Measurements from ENCODE around the gene LEKR1. TPM values are rescaled to one million over a fixed set of nuclear protein-coding genes. Genes with fewer than 3 reads are reported as not detected.

The LEKR1 gene
- total and polyA plus RNA-seq, 2 donors (not counting 1 experiment from before 2014, with no cell fraction given): 0.94 to 4.7 TPM

- Mint-ChIP-seq H3K27me3 (no peaks in the 10 kb centered on the region), H3K4me3 (no peak overlapping the region), H3K27ac (no peak overlapping the region), H3K9me3 (ENCODE audit: insufficient read depth) (no peaks in the 10 kb centered on the region), H3K4me1 (no peaks in the 10 kb centered on the region)
- no peak overlapping the region for H2AFZ ChIP-seq (ENCODE audit: insufficient read depth, low read depth, low read length, poor library complexity, severe bottlenecking)
- H3K79me2 ChIP-seq (ENCODE audit: control insufficient read depth, insufficient read depth, low read length): no peaks in the 10 kb centered on the region
- H3K27ac ChIP-seq (ENCODE audit: low read length in 2 of 2): no peak overlapping the region
- H3K4me3 ChIP-seq (ENCODE audit: control extremely low read depth in 1 of 5, extremely low read depth in 1 of 5, insufficient read depth in 1 of 5, low read depth in 2 of 5, low read length in 4 of 5): no peak overlapping the region
- ChIA-PET POLR2A (no interaction called here), CTCF (no interaction called here)
- no peak for DNase-seq
- H3K9me3 ChIP-seq (ENCODE audit: control extremely low read depth in 1 of 3, control insufficient read depth in 2 of 3, insufficient read depth in 1 of 3, low read length in 2 of 3): no peaks in the 10 kb centered on the region
- intact Hi-C loops (cut with micrococcal nuclease): no loop called here
- TF ChIP-seq, protein P1, sequence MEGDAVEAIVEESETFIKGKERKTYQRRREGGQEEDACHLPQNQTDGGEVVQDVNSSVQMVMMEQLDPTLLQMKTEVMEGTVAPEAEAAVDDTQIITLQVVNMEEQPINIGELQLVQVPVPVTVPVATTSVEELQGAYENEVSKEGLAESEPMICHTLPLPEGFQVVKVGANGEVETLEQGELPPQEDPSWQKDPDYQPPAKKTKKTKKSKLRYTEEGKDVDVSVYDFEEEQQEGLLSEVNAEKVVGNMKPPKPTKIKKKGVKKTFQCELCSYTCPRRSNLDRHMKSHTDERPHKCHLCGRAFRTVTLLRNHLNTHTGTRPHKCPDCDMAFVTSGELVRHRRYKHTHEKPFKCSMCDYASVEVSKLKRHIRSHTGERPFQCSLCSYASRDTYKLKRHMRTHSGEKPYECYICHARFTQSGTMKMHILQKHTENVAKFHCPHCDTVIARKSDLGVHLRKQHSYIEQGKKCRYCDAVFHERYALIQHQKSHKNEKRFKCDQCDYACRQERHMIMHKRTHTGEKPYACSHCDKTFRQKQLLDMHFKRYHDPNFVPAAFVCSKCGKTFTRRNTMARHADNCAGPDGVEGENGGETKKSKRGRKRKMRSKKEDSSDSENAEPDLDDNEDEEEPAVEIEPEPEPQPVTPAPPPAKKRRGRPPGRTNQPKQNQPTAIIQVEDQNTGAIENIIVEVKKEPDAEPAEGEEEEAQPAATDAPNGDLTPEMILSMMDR (IDR thresholded peaks at IDR 0.05): no peak
- TF ChIP-seq EZH2 (IDR thresholded peaks at IDR 0.05; ENCODE audit: borderline replicate concordance, insufficient read depth, low read depth, low read length, poor library complexity, severe bottlenecking): no peak
- H3K27me3 ChIP-seq (replicated peaks in 1 of 4; ENCODE audit: control extremely low read depth in 1 of 4, control insufficient read depth in 3 of 4, insufficient read depth in 4 of 4, low read length in 3 of 4): no peaks in the 10 kb centered on the region
- H3K4me1 ChIP-seq (ENCODE audit: control insufficient read depth in 2 of 2, insufficient read depth in 2 of 2, low read length in 2 of 2): no peaks in the 10 kb centered on the region
- H3K4me2 ChIP-seq (replicated peaks; ENCODE audit: low read depth, low read length, poor library complexity, severe bottlenecking): no peak overlapping the region
- H3K36me3 ChIP-seq (replicated peaks in 1 of 2; ENCODE audit: control extremely low read depth in 1 of 2, control insufficient read depth in 1 of 2, extremely low read depth in 1 of 2, insufficient read depth in 2 of 2, low read length in 1 of 2): no peaks in the 10 kb centered on the region
- H3K9ac ChIP-seq (ENCODE audit: low read length): no peak overlapping the region
- no peak for ATAC-seq (ENCODE audit: low read depth)
- H4K20me1 ChIP-seq (ENCODE audit: control insufficient read depth, insufficient read depth, low read length, poor library complexity, severe bottlenecking): no peaks in the 10 kb centered on the region
Measured at GRCh38 chr3:156836701-156837100, 10.5 kb downstream of the LEKR1 start.

GRCh38 chr3:156837115-156837514, 11.0 kb downstream of the LEKR1 start:
- Histone ChIP-seq H3K79me2 (ENCODE audit: control insufficient read depth, insufficient read depth, low read length) (no peaks in the 10 kb centered on the region), H3K4me3 (ENCODE audit: control extremely low read depth in 1 of 5, extremely low read depth in 1 of 5, insufficient read depth in 1 of 5, low read depth in 2 of 5, low read length in 4 of 5) (no peak overlapping the region), H3K9ac (ENCODE audit: low read length) (no peak overlapping the region), H2AFZ (ENCODE audit: insufficient read depth, low read depth, low read length, poor library complexity, severe bottlenecking) (no peak overlapping the region), H3K4me1 (ENCODE audit: control insufficient read depth in 2 of 2, insufficient read depth in 2 of 2, low read length in 2 of 2) (no peaks in the 10 kb centered on the region), H3K9me3 (ENCODE audit: control extremely low read depth in 1 of 3, control insufficient read depth in 2 of 3, insufficient read depth in 1 of 3, low read length in 2 of 3) (no peaks in the 10 kb centered on the region), H3K27me3 (replicated peaks in 1 of 4; ENCODE audit: control extremely low read depth in 1 of 4, control insufficient read depth in 3 of 4, insufficient read depth in 4 of 4, low read length in 3 of 4) (no peaks in the 10 kb centered on the region), H3K4me2 (replicated peaks; ENCODE audit: low read depth, low read length, poor library complexity, severe bottlenecking) (no peak overlapping the region), H4K20me1 (ENCODE audit: control insufficient read depth, insufficient read depth, low read length, poor library complexity, severe bottlenecking) (no peaks in the 10 kb centered on the region), H3K27ac (ENCODE audit: low read length in 2 of 2) (no peak overlapping the region), H3K36me3 (replicated peaks in 1 of 2; ENCODE audit: control extremely low read depth in 1 of 2, control insufficient read depth in 1 of 2, extremely low read depth in 1 of 2, insufficient read depth in 2 of 2, low read length in 1 of 2) (no peaks in the 10 kb centered on the region)
- ATAC-seq (ENCODE audit: low read depth): no peak
- Mint-ChIP-seq H3K4me1 (no peaks in the 10 kb centered on the region), H3K4me3 (no peak overlapping the region), H3K9me3 (ENCODE audit: insufficient read depth) (no peaks in the 10 kb centered on the region), H3K27ac (no peak overlapping the region), H3K27me3 (no peaks in the 10 kb centered on the region)
- 100% methylated on average over 2 of the region's 5 CpGs for WGBS (ENCODE audit: insufficient coverage)
- no peak for DNase-seq
- CTCF ChIA-PET: no interaction called here
- POLR2A ChIA-PET: no interaction called here
- intact Hi-C loops (cut with micrococcal nuclease): no loop called here
- TF ChIP-seq, protein P1 (IDR thresholded peaks at IDR 0.05): no peak
- TF ChIP-seq EZH2 (IDR thresholded peaks at IDR 0.05; ENCODE audit: borderline replicate concordance, insufficient read depth, low read depth, low read length, poor library complexity, severe bottlenecking): no peak
